SK-N-SH treated with all-trans-retinoic acid at 6 μM for 48 hours (cell line): ENCODE measurements around the gene FOXO3.

Experiments used
- ATAC-seq: fragments of 200-7000 bp; cut with Tn5 transposase; 3 replicates; pipeline ENCODE4 v1.9.1; 2020; ENCODE audit warnings: mild to moderate bottlenecking, moderate library complexity
- BACH2 ChIP-seq: fragments of 250-450 bp; sonication (Bioruptor Pico); IDR thresholded peaks from 2 replicates; pipeline ENCODE4 v1.9.0; 2021; ENCODE audit warnings: mild to moderate bottlenecking, borderline replicate concordance
- CREB5 ChIP-seq: fragments of 250-450 bp; sonication (Bioruptor Pico); IDR thresholded peaks from 2 replicates; pipeline ENCODE4 v1.5.1; 2020; ENCODE audit warnings: low read depth, mild to moderate bottlenecking, moderate library complexity
- CSRNP3 ChIP-seq: fragments of 250-450 bp; sonication (Bioruptor Pico); IDR thresholded peaks from 2 replicates; pipeline ENCODE4 v1.5.1; 2021; ENCODE audit warnings: mild to moderate bottlenecking, moderate library complexity
- ESRRG ChIP-seq: fragments of 250-450 bp; sonication (Bioruptor Pico); IDR thresholded peaks from 2 replicates; pipeline ENCODE4 v1.6.1; 2021; ENCODE audit warnings: mild to moderate bottlenecking
- GLIS3 ChIP-seq: fragments of 250-450 bp; sonication (Bioruptor Pico); IDR thresholded peaks from 2 replicates; pipeline ENCODE4 v1.5.0; 2020; ENCODE audit warnings: mild to moderate bottlenecking, moderate library complexity
- ISL1 ChIP-seq: fragments of 250-450 bp; sonication (Bioruptor Pico); IDR thresholded peaks from 2 replicates; pipeline ENCODE4 v2.1.2; 2022; ENCODE audit warnings: mild to moderate bottlenecking, moderate library complexity
- OSR1 ChIP-seq: fragments of 250-450 bp; sonication (Bioruptor Pico); IDR thresholded peaks from 2 replicates; pipeline ENCODE4 v1.8.0; 2022; ENCODE audit warnings: moderate library complexity, mild to moderate bottlenecking, inconsistent platforms
- PATZ1 ChIP-seq: fragments of 250-450 bp; sonication (Bioruptor Pico); IDR thresholded peaks from 2 replicates; pipeline ENCODE4 v1.8.0; 2020; ENCODE audit warnings: mild to moderate bottlenecking, moderate library complexity, borderline replicate concordance
- POU6F1 ChIP-seq: fragments of 250-450 bp; sonication (Bioruptor Pico); IDR thresholded peaks from 2 replicates; pipeline ENCODE4 v1.8.0; 2021; ENCODE audit warnings: low read depth, mild to moderate bottlenecking, moderate library complexity, borderline replicate concordance
- PPARA ChIP-seq: fragments of 250-450 bp; sonication (Bioruptor Pico); IDR thresholded peaks from 2 replicates; pipeline ENCODE4 v1.5.0; 2020; ENCODE audit warnings: mild to moderate bottlenecking, borderline replicate concordance
- RARB ChIP-seq: fragments of 250-450 bp; sonication (Bioruptor Pico); IDR thresholded peaks from 2 replicates; pipeline ENCODE4 v1.8.0; 2021; ENCODE audit warnings: mild to moderate bottlenecking, moderate library complexity
- TOX ChIP-seq: fragments of 250-450 bp; sonication (Bioruptor Pico); IDR thresholded peaks from 2 replicates; pipeline ENCODE4 v1.8.0; 2021; ENCODE audit warnings: mild to moderate bottlenecking, moderate library complexity, borderline replicate concordance
- TSHZ2 ChIP-seq: fragments of 250-450 bp; sonication (Bioruptor Pico); IDR thresholded peaks from 2 replicates; pipeline ENCODE4 v1.5.0; 2020; ENCODE audit warnings: mild to moderate bottlenecking, moderate library complexity
- ZC3H10 ChIP-seq: fragments of 250-450 bp; sonication (Bioruptor Pico); IDR thresholded peaks from 2 replicates; pipeline ENCODE4 v1.5.1; 2021; ENCODE audit warnings: mild to moderate bottlenecking, moderate library complexity
- ZFP3 ChIP-seq: fragments of 250-450 bp; sonication (Bioruptor Pico); IDR thresholded peaks from 2 replicates; pipeline ENCODE4 v1.5.0; 2020; ENCODE audit warnings: mild to moderate bottlenecking, moderate library complexity
- ZNF70 ChIP-seq: fragments of 450-650 bp; formaldehyde crosslinking; IDR thresholded peaks from 2 replicates; pipeline ENCODE4 v1.5.0; 2020; ENCODE audit warnings: mild to moderate bottlenecking, moderate library complexity

FOXO3 gene

GRCh38 chr6:108549241-108549640, 11.5 kb upstream of the FOXO3 start (continued):
- TF ChIP-seq CSRNP3 (CRISPR knock-in tag), result no peak
- TF ChIP-seq TSHZ2 (CRISPR knock-in tag), result no peak
- no peak for TF ChIP-seq BACH2
- no peak for TF ChIP-seq OSR1 (CRISPR knock-in tag)

- no peak for ATAC-seq
- TF ChIP-seq PATZ1 (CRISPR knock-in tag), result no peak
- TF ChIP-seq ZC3H10, result no peak
- no peak for TF ChIP-seq GLIS3 (CRISPR knock-in tag)
- no peak for TF ChIP-seq ZFP3 (CRISPR knock-in tag)
- no peak for TF ChIP-seq CREB5 (CRISPR knock-in tag)
- no peak for TF ChIP-seq POU6F1 (CRISPR knock-in tag)
- TF ChIP-seq OSR1 (CRISPR knock-in tag), result no peak
- no peak for TF ChIP-seq BACH2
- TF ChIP-seq RARB (CRISPR knock-in tag), result no peak
- no peak for TF ChIP-seq TOX (CRISPR knock-in tag)
- TF ChIP-seq ZNF70 (CRISPR knock-in tag), result no peak
- TF ChIP-seq TSHZ2 (CRISPR knock-in tag), result no peak
- TF ChIP-seq CSRNP3 (CRISPR knock-in tag), result no peak
- TF ChIP-seq ESRRG (CRISPR knock-in tag), result no peak
- no peak for TF ChIP-seq PPARA (CRISPR knock-in tag)
- no peak for TF ChIP-seq ISL1 (CRISPR knock-in tag)
Observed at GRCh38 chr6:108549741-108550140, 11.0 kb upstream of the FOXO3 start.
